NCI-H774 (cell line): ENCODE results near the gene ZNF674.
"Not testable (repeated sequence)": the region's sequence is repeated elsewhere in the genome, so short reads cannot be mapped to it uniquely, and the experiment has no call there.

ENCODE experiments used
- DNase-seq: peaks from one replicate; lab custom pipeline; 2025; lab: John Stamatoyannopoulos, UW

ZNF674 gene

DNA sequence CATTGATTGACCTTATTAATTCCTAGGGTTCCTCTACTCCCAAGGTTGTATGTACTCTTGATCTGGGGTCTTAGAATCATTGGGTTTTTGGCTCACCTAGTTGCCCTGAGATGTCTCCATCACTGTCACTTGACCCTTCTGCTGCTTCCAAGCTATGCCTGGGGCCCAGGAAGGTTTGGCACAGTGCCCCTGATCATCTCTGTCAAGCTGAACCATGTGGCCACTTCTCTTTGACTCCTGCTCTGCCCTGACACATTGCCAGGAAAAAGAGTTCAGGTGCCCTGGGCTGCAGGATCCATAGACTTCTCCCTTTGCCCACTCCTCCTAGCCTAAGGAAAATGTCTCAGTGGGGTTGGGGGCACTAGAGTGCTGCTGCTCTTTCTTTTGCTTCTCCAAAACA lies 24.4 kb upstream of the ZNF674 start:
- no peak for DNase-seq

DNA sequence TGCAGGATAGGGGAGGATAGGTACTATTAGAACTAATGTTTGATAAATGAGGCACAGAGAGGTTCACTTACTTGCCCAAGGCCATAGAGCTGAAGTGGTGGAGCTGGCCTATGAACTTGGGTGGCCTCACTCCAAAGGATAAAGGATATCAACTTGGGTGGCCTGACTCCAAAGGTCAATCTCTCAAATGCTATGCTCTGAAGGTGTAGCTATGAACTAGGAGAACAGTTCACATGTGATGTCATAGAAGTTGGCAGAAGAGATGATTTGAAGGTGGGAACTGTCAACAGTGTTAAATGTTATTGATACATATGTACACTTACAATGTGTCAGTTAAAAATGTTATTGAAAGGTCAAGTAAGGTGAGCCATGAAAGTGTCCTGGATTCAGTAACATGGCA lies 22.2 kb upstream of the ZNF674 start:
- DNase-seq, result no peak

DNA sequence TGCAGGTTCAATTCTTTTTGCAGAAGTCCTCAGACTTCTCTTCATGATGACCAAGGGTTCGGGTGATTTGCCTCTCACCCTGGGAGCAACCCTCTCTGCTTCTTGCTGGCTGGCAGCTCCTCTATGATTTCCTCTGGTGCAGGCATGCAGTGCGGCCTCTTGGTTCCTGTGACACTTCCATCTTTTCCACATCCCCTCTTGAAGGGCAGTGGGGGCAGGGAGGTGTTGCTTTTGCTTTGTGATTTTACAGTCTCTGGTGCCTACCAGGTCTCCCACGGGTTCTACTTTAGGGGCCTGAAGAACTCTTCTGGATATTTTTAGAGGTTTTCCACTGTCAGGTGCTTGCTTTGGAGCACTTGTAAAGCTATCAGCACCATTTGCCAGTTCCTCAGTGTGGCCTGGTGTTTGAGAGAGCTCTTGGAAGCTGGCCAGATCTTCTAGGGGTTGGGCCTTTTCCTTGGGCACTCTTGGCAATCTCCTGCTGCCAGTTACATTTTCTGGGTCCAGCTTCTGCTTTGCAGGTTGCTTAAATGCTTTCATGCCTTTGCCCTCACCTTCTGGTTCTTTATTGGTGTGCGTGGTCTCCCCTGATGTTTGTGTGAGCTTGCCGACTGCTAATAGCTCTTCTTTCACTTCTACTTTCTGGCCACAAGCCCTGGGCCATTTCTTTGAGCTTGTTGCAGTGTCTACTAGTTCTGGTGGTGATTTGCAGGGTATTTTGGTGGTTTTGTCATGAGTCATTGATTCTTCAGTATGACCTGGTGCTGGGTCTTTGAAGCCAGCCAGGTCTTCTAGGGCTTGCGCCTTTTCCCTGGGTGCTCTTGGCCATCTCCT lies 16.8 kb upstream of the ZNF674 start:
- no peak for DNase-seq

DNA sequence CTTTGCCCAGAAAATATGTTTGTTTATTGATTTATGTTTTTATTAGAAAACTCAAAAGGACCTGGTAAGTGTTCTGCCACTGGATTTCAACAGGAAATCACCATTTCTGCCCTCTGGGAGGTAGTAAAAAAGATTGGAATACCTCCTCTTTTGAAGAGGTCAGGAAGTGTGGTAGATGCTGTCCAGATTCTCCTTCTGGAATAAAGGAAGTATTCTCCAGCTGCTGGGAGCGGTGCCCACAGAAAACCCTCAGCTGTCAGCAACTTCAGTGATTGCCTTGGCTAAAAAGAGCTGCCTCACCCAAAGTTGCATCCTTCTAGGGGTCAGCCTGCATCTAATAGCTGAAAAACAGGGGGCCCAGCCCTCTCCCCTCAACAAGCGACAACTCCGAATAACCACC lies 13.8 kb upstream of the ZNF674 start:
- no peak for DNase-seq

DNA sequence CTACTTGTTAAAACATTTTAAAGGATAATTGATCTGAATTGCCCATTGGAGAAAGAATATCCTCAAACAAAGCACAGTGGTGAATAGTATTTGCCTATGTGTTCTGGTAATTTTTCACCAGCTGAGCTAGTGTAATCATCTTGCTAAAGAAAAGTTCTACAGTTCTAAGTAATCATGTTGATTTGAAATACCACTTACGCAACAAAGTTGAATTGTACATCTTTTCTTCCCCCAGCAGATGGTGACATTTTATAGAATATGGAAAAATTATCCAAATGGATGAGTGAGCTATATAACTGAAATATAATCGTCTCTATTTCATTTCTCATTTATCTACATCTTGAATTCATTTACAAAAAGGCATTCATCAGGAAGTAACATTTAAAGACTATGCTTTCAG lies 9.7 kb upstream of the ZNF674 start:
- DNase-seq, result no peak

DNA sequence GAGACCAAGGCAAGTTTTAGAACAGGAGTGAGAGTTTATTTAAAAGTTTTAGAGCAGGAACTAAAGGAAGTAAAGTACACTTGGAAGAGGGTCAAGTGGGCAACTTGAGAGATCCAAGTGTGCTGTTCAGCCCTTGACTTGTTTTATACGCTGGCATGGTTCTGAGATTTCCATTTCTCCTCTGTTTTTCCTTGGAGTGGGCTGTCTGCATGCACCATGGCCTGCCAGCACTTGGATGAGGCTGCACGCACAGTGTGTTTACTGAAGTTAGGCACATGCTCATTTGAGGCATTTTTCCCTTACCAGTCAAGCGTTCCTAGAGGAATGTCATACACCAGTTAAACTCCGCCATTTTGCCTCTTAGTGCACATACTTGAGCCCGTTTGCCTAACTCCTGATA lies 8.7 kb upstream of the ZNF674 start:
- DNase-seq, result no peak

DNA sequence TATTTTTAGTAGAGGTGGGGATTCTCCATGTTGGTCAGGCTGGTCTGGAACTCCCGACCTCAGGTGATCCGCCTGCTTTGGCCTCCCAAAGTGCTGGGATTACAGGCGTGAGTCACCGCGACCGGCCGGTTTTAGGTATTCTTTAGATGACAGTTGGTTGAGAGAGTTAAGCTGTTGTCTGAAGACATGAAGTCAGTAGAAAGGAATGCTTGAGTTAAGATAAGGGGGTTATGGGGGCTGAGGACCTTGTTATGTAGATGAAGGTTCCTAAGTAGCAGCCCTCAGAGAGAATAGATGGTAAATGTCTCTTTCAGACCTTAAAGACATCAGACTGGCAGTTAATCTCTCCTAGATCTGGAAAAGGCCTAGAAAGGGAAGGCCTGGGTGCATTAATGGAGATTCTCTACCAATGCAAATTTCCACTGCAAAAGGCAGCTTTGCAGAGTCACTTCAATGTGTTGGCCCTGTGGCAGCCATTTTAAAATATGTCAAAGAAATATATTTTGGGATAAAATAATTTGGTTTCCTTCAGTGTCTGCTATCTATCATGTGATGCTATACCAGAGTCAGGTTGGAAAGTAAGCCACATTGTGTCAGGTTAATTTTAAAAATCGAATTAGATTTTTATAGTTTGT lies 6.4 kb upstream of the ZNF674 start:
- DNase-seq, result no peak

DNA sequence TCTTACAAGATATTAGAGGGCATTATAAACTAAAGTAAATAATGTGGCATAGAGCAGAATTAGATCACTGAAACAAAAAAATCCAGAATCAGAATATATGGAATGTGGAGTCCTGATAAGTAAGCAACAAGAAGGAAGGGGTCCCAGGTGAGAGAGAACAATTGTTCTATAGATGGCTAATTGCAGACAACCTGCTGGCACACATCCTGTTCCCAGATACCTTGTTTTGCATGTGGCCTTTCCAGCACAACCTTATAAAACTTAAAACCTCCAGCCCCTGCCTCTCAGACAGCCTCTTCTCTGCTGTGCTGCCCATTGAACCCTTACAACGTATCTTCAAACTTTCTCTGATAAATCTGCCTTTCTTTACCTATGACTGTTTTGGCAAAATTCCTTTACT lies 4.7 kb upstream of the ZNF674 start:
- DNase-seq, result no peak

DNA sequence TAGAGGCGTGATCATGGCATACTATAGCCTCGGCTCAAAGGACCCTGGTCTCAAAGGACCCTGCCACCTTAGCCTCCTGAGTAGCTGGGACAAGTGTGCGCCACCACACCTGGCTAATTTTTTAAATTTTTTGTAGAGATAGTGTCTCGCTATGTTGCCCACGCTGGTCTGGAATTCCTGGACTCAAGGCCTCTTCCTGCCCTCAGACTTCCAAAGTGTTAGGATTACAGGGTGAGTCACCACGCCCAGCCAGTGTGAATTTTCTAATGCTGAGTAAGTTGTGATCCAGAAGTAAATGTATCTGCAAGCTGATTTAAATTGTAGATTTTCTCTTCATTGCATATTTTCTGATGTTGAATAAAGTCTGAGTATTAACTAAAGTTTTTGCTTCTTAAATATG lies 2.6 kb upstream of the ZNF674 start:
- DNase-seq, result no peak

DNA sequence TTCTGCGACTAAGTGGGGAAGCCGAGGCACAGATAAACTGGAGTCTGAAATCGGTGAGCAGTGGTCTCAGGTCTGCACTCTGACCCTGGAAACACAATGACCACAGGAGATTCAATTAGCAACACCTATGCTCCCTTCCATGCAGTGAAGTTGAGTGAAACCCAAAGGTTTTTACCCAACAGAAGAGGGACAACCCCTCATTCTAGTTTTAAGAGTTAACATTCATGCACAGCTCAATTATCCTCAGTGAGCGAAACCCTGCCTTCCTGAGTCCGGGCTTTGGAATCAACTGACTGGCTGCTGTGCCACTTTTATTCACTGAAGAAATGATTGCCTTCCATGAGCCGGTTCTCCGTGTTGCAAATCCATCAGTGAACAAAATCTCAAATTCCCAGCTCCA lies 694 bp downstream of the ZNF674 start:
- not testable (repeated sequence) for DNase-seq

DNA sequence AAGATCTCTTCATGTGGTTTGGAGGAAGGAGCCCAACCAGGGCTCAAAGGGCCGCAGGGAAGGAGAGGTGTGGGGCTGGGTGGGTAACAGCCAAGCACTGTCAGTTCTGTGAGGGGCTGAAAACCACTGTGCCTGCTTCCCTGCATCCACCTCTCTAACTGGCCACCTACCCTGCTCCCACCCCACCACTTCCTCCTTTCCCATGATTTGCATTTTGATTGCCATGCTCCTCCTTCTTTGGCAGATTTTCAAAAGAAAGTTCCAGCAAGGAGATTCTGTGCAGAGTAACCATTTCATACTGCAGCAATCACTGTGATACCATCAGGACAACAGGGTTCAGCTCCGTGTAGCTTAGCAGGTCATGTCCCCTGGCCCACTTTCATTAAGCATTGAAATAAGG lies 1.8 kb downstream of the ZNF674 start:
- DNase-seq, result no peak

DNA sequence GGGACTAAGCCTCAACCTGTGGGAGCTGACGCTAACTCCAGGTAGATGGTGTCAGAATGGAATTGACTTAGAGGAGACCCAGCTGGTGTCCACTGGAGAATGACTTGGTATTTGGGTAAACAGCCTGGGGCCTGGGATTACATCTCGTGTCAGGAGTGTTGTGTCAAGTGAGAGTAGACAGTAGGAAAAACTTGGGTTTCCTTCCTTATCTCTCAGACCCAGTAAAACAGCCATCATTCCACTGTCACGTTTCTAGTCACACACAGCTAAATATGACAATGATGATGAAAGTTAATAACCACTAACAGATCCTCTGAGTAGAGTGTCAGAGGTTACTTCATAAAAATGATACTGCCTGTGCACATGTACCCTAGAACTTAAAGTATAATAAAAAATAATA lies 13.8 kb downstream of the ZNF674 start:
- DNase-seq, result no peak

DNA sequence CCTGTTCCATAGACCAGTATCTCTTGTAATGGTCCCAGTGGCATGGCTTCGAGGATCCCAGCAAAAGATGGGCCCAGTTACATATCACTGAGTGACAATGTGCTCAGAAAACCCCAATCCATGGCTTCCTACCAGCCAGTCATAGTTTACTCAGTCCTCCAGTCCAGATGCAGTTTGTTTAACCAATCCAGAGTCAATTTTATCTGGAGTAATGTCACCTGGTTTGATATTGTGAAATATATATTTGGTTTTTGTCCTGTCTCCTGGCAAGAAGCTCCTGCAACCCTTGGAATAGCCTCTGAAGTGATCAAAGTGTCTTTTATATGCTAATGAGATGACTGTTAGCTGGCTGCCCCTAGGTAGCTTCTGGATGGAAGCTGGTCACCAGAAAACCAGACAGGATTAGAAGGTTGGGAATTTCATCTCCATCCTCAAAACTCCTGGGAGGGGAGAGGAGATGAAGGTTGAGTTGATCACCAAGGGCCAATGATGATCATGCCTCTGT lies 14.8 kb downstream of the ZNF674 start:
- DNase-seq, result not testable (repeated sequence)

DNA sequence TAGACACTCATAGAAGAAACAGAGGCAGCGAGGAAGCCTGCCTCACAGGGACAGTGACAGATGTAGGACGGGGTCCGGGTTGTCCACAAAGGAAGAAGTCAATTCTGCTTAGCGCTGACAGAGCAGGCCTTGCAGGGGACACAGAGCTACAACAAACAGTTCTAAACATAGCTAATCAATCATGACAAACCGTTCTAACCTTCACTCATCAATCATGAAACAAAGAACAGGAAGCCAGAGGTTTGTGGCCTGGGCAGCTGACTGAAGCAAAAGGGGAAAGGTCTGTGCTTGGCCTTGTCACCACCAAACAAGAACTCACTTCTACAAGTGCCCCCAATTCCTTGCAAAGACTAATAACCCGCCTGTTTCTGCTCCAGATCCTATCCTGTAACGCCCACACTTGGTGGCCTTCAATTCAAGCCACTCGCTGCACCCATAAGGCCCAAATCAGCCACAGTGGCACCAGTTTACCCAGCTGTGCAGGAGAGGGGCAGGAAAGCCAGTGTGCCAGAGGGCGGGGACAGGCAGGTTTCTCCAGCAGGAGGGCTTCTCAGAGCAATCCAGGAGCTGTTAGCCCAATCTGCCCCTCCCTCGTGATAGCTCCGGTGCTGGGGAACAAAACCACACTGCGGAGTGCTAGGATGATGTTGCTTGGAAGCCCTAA lies 15.3 kb downstream of the ZNF674 start:
- not testable (repeated sequence) for DNase-seq

DNA sequence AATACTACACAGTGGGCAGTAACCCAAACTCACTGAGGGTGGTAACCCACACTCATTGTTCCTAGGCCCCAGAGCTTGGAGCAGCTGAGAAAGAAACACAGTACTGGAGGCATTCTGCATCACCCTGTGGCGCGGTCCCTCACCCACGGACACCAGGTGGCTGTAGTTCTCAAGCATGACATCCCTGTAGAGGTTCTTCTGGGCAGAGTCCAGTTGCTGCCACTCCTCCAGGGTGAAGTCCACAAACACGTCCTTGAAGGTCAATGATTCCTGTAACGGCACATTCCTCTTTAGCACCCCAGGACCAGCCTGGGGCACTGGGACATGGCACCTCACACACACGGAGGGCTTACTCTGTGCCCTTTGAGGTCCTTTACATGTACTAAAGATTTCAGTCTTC lies 16.6 kb downstream of the ZNF674 start:
- DNase-seq, result not testable (repeated sequence)

DNA sequence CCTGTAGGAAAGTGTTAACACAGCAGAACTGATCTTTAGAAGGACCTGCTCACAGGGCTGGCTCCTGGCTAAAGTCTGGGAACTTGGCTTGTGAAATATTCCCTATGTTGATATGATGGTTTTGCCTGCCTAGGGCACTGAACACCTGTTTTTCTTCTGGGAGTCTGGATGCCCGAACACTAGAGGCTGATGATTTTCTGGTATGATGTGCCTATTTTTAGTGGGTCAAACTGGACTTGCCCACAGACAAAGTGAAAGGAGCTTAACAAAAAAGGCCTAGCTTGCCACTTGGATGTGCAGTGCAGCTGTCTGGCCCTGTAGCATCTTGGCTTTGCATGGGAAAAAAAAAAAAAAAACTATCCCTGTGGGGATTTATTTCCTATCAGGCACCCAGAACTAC lies 39.1 kb downstream of the ZNF674 start:
- DNase-seq, result no peak

DNA sequence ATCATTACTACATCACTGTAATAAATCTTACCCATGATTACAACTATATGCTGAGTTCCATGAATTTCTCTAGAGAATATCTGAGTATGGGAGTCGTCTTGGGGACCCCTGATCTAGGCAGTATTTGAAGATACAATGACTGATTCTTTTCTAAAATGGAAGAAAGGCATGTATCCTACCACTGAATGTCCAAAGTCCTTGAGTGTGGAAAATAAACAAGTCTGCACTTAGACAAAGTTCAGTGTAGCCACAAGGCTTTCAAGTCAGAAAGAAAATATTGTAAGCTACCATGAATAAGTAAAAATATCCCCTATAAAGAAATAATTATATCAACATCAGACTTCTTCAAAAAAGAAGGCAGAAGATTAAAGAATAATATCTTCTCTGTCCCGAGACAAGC lies 42.4 kb downstream of the ZNF674 start:
- DNase-seq, result no peak

DNA sequence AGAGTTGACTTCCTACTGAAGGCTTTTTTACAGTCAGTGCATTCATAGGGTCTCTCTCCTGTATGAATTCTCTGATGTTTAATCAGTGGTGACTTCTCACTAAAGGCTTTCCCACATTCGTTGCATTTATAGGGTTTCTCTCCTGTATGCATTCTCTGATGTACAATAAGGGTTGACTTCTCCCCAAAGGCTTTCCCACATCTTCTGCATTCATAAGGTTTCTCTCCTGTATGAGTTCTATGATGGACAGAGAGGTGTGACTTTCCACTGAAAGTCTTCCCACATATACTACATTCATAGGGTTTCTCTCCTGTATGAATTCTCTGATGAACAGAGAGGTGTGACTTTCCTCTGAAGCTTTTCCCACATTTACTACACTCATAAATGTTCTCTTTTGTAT lies 45.2 kb downstream of the ZNF674 start:
- no peak for DNase-seq

DNA sequence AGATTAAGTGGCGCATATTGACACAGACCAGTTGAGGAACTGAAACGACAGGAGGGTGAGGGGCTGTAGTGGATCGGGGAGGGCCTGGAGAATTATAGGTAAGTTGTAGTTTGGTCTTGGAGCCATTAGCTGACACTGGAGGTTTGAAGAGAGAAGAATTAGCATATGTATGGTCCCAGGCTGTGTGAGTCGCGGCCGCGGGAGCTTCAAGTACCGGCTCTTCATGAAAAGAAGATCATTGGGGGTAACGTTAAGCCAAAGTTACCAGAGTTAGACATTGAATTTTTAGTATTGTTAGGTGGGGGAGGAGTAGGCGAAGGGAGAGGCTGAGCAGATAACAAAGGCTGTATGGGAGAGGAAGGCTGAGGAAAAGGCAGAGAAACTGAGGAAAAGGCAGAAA lies 56.5 kb downstream of the ZNF674 start:
- DNase-seq, result no peak

DNA sequence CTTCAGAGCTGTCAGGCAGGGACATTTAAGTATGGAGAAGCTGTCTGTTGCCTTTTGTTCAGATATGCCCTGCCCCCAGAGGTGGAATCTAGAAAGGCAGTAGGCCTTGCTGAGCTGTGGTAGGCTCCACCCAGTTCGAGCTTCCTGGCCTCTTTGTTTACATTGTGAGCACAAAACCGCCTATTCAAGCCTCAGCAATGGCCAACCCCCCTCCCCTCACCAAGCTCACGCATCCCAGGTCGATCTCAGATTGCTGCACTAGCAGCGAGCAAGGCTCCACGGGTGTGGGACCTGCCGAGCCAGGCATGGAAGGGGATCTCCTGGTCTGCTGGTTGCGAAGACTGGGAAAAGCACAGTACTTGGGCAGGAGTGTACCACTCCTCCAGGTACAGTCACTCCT lies 59.3 kb downstream of the ZNF674 start:
- no peak for DNase-seq

DNA sequence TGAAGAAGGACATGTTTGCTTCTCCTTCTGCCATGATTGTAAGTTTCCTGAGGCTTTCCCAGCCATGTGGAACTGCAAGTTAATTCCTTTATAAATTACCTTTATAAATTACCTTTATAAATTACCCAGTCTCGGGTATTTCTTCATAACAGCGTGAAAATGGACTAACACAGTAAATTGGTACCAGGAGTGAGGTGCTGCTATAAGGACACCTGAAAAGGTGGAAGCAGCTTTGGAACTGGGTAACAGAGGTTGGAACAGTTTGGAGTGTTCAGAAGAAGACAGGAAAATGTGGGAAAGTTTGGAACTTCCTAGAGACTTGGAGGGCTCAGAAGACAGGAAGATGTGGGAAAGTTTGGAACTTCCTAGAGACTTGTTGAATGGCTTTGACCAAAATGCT lies 66.6 kb downstream of the ZNF674 start:
- not testable (repeated sequence) for DNase-seq

DNA sequence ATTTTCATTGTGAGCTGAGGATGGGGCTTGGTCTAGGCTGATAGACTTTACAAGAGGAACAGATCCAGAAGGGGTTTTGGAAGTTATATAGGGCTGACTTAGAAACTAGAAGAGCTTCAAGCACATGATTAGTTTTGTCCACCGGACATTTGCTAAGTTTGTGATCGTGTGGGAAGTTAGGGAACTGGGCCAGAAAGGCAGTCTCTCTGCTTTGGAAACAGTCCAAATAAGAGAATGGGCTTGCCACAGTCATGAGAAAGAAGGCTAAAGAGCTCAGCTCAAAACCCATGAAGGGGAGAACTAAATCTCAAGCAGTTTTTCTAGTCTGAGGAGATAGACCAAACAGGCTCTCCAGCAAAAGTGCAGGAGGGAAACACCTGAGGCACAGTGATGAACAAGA lies 67.8 kb downstream of the ZNF674 start:
- DNase-seq, result no peak

DNA sequence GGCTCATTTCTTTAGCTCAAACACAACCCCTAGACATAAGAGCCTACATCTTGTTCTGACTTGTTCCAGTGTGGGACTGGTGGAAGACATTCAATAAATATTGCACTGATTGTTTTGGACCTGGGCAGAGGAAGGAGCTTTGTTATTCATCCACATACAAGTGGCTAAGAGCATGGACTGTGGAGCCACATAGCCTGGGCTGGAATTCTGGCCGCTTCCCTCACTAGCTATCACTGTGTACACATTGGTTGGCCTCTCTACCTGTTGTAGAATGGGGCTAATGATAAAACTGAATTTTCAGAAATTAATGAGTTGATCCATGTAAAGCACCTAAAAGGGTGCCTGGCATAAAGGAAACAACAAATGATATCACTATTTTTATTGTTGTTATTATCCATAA lies 80.0 kb downstream of the ZNF674 start:
- DNase-seq, result no peak
